Activated CD8-positive, alpha-beta memory T cell treated with anti-CD3 and anti-CD28 coated beads, Interleukin-2, amount 50 U/mL, for 1 hour (primary cell): ENCODE data around the gene TPPP2.
"Not testable (repeated sequence)": the region's sequence is repeated elsewhere in the genome, so short reads cannot be mapped to it uniquely, and the experiment has no call there.

Experiments used
- DNase-seq: peaks from one replicate; pipeline ENCODE4 v3.0.0-alpha.2; 2020; ENCODE audit errors: extremely low read depth

The TPPP2 gene

DNA sequence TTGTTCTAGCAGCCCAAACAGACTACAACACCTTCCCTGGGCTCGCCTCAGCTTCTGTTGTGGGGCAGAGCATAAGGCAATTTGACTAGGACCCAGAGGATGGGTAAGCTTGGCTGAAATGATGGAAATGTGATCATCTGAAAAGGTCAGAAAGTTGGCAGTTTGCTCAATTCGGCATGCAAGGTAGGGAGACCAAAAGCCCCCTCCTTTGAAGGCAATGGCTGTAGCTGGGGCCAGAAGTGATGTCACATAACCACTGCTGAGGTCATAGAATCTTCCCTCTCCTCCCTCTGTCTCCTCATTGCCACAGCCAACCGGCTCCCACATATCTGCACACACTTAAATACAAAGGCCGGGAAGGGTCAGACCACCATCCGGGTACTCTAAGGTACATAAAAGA is at the start of gene TPPP2:
Gene TPPP2, plus strand, starts transcription at position 301 of the 400 bp plus-strand sequence. CDS start 365 bp downstream, outside the sequence.
- DNase-seq, result no peak

DNA sequence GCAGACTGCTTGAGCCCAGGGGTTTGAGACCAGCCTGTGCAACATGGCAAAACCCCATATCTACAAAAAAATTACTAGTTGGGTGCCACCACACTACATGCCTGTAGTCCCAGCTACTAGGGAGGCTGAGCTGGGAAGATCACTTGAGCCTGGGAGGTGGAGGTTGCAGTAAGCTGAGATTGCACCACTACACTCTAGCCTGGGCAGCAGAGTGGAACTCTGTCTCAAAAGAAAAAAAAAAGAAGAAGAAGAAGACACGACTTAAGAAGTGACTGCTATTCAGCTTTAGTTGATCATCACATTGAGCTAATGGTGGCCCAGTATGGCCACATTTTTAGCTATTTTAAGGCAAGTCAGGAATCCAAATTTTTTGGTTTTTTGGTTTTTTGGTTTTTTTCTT is 49.1 kb upstream of the TPPP2 start:
- DNase-seq, result no peak

DNA sequence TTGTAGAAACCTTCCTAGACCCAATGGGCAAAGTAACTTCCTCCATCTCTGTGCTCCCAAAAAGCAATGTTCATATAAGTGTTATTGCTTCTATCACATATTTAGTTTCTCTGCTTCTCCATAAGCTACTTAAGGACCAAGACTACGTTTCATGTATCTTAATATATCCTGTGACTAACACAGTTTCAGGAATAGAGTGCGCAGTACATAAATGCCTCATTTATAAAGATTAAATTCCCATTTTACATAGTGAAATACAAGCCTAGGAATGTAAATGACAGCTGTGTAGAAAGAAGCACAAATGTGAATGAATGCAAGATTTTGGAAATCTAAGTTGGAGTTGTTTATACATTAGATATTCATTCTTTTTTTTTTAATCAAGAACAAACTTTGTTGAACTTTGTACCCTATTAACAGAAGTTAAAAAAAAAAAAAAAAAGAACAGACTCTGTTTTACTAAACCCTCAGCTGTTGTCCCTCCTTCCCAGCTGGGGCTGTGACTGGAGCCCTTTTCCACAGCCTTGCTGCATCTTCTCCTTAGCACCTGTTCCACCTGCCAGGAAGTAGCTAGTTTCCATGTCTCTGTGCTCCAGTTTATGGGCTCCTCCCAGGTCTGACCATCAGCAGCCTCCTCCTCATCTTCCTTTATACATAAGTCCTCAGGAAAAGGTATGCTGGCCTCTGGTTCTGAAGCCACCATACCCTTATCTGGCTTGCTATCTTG is 47.2 kb upstream of the TPPP2 start:
- no peak for DNase-seq

DNA sequence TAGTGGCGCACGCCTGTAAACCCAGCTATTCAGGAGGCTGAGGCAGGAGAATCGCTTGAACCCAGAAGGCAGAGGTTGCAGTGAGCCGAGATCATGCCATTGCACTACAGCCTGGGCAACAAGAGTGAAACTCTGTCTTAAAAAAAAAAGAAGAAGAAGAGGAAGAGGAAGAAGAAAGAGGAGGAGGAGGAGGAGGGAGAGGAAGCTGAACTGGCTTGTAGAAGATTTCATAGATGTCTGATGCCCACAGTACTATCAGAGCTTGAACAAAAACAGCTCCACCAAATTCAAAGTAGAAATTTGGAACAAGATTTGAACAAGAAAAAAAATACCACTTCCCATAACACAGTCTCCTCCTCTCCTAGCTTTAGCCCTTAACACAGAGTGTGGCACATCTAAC is 44.4 kb upstream of the TPPP2 start:
- DNase-seq, result not testable (repeated sequence)

DNA sequence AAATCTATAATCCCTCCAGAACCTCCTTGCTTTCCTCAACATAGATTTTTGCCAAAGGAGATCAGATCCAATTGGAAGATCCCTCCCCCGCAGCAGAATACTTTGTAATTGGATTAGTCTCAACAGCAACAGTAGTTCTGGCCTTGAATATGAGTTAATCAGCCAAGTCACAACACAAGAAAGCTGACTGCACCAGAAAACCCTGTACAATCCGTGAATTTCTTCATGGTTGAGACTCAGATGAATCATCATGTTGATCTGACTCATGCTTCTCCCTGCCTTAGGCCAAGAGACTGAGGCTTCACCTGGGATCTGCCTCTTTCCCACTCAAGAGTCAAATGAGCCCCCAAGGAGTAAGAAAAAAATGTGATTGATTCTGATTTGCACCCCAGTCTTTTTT is 43.2 kb upstream of the TPPP2 start:
- no peak for DNase-seq

DNA sequence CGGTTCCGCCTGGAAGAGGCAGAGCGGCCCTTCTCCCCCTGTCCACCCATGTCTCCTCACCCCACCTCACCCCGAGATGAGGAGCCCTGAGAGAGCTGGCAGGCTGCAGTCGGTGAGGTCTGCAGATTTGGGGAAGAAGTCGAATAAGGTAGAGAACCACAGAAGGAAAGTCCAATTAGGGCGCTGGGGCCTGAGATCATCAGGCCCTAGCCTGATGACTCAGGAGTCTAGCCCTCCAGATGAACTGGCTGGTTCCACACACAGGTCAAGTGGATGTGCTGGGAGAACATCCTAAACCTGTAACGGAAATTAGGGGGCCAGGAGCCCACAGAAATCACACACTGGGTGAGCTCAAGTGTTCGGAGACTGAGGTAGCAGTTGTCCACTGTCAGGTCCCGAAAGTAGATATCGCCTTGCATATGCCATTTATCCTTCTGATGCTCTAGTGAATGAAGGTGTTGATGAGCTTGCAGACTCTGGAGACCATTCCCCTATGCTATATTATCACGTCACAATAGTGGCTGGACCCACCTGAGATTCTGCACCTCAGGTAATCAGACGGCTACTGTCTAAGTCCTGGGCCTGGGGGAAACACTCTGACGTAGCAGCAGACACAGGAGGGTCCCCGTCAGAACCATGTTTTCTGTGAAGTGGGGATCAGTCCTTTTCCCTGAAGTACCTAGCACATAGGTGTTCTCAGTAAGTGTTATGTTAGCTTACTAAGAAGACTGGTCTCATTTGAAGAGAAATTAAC is 41.1 kb upstream of the TPPP2 start:
- no peak for DNase-seq

DNA sequence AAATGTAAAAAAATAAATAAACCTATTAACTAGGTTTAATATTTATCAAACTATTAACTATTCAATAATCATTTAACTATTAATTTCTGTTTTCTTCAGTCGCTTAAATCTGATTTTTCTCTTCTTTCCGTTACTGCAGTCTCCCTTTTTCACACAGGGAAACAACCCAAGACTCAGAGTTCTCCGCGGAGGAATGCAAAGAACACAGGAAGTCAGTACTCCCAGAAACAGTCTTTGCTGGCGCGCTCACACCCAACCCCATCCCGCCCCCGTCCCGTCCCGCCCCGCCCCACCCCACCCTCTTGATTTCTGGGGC is 40.6 kb upstream of the TPPP2 start:
- DNase-seq, result no peak

DNA sequence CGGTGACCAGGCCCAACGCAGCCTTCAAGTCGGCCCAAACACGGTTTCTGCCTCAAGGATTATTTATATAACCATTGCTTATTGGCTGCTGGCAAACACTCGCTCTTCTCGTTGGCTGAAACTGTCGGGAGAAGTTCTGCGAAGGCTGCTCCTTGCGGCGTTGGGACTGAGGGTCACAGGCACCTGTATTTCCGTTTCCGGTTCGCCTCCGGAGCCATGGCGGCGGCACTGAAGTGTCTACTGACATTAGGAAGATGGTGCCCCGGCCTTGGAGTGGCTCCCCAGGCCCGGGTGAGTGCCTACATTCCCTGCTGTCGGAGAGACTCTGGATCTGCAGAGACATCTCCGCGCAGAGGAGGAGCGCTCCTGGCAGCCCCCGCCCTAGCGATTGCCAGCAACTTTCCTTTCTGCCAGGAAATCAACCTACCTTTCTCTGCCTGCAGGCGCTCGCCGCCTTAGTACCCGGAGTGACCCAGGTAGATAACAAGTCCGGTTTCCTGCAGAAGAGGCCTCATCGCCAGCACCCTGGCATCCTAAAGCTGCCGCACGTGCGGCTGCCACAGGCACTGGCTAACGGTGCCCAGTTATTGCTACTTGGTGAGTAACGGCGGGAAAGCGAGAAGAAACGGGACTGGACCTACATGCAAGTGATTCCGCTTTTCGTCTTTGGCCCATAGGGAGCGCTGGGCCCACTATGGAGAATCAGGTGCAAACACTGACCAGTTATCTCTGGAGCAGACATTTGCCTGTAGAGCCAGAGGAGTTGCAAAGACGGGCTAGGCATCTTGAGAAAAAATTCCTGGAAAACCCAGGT is 40.0 kb upstream of the TPPP2 start, which contains the start of gene METTL17:
Gene METTL17, plus strand, starts transcription at position 194 of the 814 bp plus-strand sequence. Its CDS starts 23 bp downstream, at position 217.
- DNase-seq, result peak; percentile 64

DNA sequence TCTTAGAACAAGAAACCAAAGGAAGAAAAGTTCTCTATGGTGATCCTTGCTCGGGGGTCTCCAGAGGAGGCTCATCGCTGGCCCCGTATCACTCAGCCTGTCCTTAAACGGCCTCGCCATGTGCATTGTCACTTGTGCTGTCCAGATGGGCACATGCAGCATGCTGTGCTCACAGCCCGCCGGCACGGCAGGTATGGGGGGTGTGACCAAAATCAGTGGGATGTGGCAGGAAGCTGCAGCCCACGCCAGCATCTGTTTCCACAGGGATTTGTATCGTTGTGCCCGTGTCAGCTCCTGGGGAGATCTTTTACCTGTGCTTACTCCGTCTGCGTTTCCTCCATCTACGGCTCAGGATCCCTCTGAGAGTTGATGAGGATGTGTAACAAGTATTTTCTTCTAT is 33.5 kb upstream of the TPPP2 start:
- no peak for DNase-seq

DNA sequence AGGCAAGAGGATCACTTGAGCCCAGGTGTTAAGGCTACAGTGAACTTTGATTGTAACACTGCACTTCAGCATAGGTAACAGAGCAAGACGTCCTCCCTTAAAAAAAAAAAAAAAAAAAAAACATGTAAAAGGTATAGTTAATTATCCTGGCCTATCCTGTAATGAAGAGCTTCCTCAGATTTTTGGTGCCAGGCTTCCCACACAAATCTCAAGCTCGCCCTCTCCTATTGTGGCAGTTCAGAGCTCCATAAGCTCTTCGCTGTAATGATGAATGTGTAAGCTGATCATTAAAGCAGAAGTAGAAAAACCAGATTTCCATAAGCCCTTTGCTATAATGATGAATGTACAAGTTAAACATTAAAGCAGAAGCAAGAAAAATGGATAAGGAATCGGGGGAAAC is 32.9 kb upstream of the TPPP2 start:
- no peak for DNase-seq

DNA sequence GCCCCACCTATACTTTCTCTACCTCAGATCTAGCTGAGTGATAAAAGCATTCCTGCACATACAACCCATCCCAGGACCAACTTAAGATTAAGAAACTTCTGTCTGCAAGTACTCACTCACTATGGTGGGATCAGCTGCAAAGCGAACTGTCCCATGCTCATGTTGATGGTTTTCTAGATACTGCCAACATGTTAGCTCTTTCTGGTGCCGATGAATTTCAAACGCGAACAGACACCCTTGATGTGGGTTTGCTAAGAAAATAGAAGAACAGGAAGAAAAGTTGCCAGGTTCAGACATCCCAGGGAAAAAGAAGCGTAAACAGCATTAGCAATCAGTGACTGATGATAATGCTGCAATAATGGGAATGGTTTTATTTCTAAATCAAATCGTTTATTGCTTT is 32.5 kb upstream of the TPPP2 start:
- DNase-seq, result no peak

DNA sequence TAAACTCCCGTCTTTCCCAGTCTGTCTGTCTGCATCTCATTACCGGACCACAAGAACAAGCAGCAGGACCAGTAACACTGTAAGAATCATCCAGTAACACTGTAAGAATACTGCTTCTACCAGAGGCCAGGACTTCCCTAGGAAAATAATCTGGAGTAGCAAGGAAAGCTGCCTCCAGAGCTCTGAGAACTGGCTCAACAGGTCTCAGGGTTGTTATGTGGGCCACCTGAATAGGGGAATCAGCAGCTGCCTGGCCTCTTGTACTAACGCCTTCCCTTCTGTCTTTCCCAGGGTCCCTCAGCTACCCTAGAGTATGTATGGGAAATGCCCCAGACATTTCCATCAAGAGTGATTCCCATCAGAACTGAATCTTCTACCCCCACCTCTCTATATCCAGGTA is 31.9 kb upstream of the TPPP2 start:
- DNase-seq, result no peak

DNA sequence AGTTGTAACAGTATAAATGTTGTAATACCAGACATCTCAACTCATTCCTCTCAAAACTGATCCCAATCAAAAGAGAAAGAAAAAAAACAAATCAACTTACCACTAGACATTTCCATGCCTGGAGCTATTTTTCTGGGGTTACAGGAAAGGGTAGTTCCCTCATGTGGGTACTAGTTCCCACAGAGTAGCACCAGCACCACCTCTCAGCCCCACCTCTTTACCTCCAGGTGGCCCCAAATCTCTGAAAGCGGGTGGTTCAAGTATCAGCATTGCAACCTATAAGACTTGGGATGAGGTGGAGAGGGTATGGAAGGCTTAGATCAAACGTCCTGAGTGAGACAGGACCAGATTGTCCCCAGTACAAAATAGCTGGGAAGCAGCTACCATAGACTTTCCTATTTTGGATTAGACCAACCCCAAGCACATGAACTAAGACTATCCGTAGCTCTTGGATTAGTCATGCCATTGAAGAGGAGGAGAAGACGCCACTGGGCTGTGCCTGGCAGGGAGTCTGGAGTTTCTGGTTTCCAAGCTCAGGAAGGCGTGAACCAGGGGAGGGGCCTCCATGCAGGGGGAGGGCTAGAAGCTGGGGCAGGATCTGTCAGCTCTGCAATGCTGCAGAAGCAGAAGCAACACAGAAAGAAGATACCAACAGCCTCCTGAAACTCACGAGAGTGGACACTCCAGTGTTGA is 31.2 kb upstream of the TPPP2 start, which contains the start of gene SLC39A2:
Gene SLC39A2, plus strand, starts transcription at position 620 of the 693 bp plus-strand sequence. CDS start 154 bp downstream, outside the sequence.
- no peak for DNase-seq

DNA sequence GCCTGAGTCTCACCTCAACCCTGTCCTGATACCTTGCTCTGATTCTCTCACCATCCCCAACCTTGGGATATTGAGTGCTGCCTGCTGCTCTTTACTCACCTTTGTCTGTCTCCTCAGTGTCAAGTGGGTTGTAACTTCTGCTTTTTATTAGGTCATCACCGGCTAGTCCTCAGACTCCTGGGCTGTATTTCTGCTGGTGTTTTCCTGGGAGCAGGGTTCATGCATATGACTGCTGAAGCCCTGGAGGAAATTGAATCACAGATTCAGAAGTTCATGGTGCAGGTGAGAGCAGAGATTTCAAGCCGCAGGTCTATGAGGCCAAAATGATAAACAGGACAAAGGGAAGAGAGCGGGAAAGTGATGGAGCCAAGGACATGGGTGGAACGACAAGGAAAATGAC is 30.4 kb upstream of the TPPP2 start:
- DNase-seq, result no peak

DNA sequence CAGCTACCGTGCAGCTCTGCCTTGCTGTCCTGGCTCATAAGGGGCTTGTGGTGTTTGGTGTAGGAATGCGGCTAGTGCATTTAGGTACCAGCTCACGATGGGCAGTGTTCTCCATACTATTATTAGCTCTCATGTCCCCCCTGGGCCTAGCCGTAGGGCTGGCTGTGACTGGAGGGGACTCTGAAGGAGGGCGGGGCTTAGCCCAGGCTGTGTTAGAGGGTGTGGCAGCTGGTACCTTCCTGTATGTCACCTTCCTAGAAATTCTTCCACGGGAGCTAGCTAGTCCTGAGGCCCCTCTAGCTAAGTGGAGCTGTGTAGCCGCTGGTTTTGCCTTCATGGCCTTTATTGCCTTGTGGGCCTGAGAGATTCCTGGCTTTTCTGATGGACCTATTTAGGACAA is 28.8 kb upstream of the TPPP2 start:
- no peak for DNase-seq

DNA sequence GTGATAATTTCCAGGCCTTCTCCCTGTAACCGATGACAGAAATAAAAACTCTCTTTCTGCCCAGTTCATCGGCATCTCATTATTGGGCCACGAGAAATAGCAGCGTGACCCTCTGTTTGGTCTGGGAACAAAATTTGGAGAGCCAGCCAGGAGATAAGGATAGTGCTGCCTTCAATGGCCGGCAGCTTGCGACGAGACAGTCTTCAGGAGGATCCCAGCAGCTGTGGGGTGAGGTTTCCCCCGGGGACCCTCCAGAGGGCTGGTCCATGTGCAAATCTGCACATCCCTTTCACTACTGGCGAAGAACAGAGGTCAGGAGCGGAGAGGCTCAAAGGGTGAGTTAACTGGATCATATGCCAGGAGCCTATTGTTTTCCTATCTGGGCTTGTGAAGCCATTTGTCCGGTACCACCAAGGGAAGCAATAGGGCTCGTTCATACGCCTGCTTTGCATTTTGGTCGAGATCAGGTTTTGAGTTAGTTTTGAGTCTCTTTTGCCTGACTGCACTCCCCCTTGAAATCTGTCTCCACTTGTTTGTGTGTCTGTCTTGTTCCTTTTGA is 26.1 kb upstream of the TPPP2 start:
- no peak for DNase-seq

DNA sequence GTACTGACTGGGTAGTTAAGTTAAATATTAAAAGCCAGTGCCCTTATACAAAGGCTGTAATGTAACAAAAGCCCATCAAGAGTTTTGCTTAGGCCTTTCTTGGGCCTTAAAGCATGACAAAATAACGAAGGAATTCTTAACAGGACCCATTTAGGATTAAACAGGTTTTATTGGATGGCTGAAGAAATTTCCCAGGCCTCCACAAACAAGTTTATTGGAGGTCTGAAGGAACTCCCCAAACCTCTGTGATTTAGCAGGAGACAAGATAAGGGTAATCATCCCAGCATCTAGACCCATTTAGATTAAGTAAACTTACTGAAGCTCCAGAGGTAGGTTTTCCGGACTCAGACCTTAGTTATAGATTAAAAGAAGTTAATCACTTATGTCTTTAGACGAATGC is 20.3 kb upstream of the TPPP2 start:
- DNase-seq, result not testable (repeated sequence)

DNA sequence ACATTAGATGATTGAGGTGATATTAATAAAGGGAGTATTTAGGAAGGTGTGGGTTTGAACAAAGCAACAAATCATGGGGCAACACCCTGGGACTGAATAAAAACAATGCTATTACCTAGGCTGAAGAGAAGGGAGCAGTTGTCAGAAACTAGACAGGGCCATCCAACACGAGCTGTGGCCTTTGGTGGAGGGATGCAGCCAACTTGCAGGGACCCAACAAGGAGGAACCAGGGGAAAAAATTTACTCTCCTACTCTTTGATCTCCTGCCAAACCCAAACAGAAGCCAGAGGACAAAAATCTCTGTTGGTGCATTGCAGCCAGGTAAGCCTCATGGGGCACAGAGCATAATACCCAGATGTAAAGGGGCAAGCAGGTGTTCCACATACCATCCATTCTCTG is 18.9 kb upstream of the TPPP2 start:
- no peak for DNase-seq

DNA sequence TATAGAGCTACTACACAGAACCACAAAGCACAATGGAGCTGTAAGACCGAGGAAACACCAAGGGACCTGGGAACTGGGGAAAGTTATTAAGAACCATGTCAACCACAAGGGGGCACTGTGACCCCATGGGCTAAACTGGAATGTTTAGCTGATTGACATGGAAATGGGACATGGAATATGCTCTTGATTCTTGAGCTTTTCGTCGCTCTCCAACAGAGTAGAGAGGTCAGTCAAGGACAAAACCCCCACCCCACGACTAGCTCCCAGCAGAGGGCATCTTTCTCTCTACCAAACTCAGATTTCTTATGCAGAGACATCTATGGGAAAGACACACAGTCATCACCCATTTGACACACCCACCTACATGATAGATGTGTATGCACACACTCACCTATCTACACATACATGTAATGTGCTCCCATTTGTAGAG is 15.2 kb upstream of the TPPP2 start:
- peak; percentile 51 for DNase-seq

DNA sequence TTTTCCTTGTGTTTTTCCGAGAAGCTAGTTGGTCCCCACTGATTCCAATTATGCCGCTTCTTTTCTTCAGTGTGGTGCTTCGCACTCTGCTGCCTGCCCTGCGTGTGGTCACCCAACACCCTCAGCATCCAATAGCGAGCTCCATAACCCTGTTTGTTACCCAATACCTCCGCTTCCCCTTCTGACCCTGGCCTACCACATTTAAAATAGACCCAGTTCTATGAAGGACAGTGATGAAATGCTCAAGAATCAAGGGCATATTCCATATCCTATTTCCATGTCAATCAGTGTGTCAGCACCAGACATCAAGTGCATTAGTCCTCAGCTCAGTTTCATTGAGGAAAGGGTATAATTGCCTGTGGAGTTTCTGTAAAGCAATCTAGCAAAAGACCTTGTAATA is 14.7 kb upstream of the TPPP2 start:
- DNase-seq, result no peak

DNA sequence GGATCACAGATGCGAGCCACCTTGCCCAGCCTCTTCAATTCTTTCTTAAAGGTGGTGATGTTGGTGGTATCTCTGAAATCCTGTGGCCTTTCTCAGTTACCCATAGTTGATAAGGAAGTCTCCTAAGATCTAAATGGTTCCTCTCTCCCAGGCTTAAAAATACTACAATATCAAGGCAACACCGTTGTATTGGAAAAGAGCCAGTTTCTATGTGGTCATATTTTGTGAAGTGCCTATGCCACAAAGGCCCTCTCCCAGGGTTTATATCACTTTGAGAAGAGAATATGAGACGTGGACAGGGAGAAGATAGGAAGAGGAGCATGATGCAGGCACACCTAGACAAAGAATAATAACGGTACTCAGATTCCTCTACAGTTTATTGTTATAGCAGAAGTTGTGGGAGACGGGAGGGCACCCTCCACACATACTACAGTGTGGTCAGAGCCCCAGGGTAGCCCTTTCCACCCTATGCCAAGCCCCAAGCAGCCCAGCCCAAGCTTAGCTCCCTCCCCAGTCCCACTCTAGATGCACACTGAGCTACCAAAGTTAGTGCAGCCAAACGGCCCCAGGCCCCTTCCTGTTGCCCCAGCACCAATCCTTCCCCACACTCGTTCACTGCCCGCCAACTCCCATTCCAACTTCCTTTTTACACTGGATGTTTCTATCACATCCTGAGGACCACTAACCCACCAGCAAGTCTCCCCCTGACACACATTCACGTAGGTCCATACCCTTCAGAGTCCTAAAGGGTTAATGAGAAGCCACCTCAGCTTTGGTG is 13.4 kb upstream of the TPPP2 start:
- no peak for DNase-seq
